Lung (tissue), 12 donors: Measurements from ENCODE around the gene SASS6. TPM values are rescaled to one million over a fixed set of nuclear protein-coding genes. Genes with fewer than 3 reads are reported as not detected.

Experiments
- ATAC-seq: fragments of 200-7000 bp; cut with Tn5 transposase; one replicate; pipeline ENCODE4 v1.9.1; 2020; ENCODE audit warnings: moderate number of reproducible peaks; ENCODE audit not compliant: insufficient read depth, low FRiP score
- DNase-seq, 3 donors: peaks; one replicate each; pipeline ENCODE4 v3.0.0-alpha.2; 2013 to 2017
- H3K27ac ChIP-seq, 2 donors: one replicate each; pipeline ENCODE4 v1.5.1; 2013; ENCODE audit warnings: mild to moderate bottlenecking in 2 of 2, moderate library complexity in 2 of 2, control low read depth in 1 of 2, inconsistent platforms in 1 of 2, low read depth in 1 of 2, low read length in 1 of 2
- H3K27me3 ChIP-seq, 3 donors: one replicate each; pipeline ENCODE4 v1.5.1; 2013; ENCODE audit warnings: low read length in 2 of 3; ENCODE audit not compliant: control insufficient read depth in 3 of 3, insufficient read depth in 3 of 3
- H3K36me3 ChIP-seq, 4 donors: one replicate each; pipeline ENCODE4 v1.5.1; 2013; ENCODE audit warnings: low read length in 4 of 4, mild to moderate bottlenecking in 1 of 4, moderate library complexity in 1 of 4; ENCODE audit not compliant: control insufficient read depth in 4 of 4, insufficient read depth in 4 of 4
- H3K4me1 ChIP-seq, 5 donors: one replicate each; pipeline ENCODE4 v1.5.1; 2013; ENCODE audit warnings: low read length in 5 of 5, mild to moderate bottlenecking in 2 of 5, moderate library complexity in 1 of 5; ENCODE audit not compliant: control insufficient read depth in 5 of 5, insufficient read depth in 5 of 5
- H3K4me3 ChIP-seq: one replicate; pipeline ENCODE4 v1.5.1; 2013; ENCODE audit warnings: mild to moderate bottlenecking, control low read depth, moderate library complexity
- H3K9ac ChIP-seq, 2 donors: one replicate each; pipeline ENCODE4 v1.5.1; 2013; ENCODE audit warnings: low read length in 2 of 2, control low read depth in 1 of 2; ENCODE audit not compliant: insufficient read depth in 1 of 2
- H3K9me3 ChIP-seq, 4 donors: one replicate each; pipeline ENCODE4 v1.5.1; 2013; ENCODE audit warnings: low read length in 3 of 4, mild to moderate bottlenecking in 1 of 4, moderate library complexity in 1 of 4; ENCODE audit not compliant: control insufficient read depth in 4 of 4, insufficient read depth in 3 of 4
- CTCF ChIP-seq: IDR thresholded peaks from 2 replicates; pipeline ENCODE4 v1.5.1; 2012; ENCODE audit warnings: mild to moderate bottlenecking; ENCODE audit errors: control extremely low read depth, extremely low read depth
- WGBS, 2 donors: extraction: QIAGEN DNeasy Blood & Tissue Kit; methylation state at CpG; one replicate each; pipeline ENCODE4 v1.1.7; 2013; 5-methylcytosine and 5-hydroxymethylcytosine counted together
- polyA plus RNA-seq, 2 donors: library from polyadenylated mRNA; stranded (reverse); fragments of 200-250 nt; gene quantifications; one replicate each; pipeline ENCODE4 v1.2.1, GENCODE V29; 2013
- total RNA-seq, 2 donors: library from RNA; depleted of rRNA in 1 of 2; stranded (reverse); fragments of >200 nt in 1 of 2; gene quantifications; one replicate each; pipeline ENCODE4 v1.2.1, GENCODE V29; 2014 to 2021
- donor health status: control.
- donor health status: control.
- donor health status: Bipolar disorder and iron deficiency.
- donor health status: healthy.
- donor health status: DM: yes; HTN: yes; CAD: no.

SASS6 gene
- total and polyA plus RNA-seq, 4 donors: 1.3 to 4.6 (median 1.9) TPM

- no peak for TF ChIP-seq CTCF
- Histone ChIP-seq H3K9me3 (no peaks in the 10 kb centered on the region), H3K27ac (no peak overlapping the region), H3K27me3 (no peaks in the 10 kb centered on the region), H3K4me3 (no peak overlapping the region), H3K36me3 (peaks cover 22 to 46% (median 30%) of the 10 kb centered on the region in 4 donors), H3K4me1 (peaks cover 0 to 1% (median 0%) of the 10 kb centered on the region in 5 donors), H3K9ac (no peak overlapping the region)
- 97 to 98% methylated on average over 3 of the region's 3 CpGs for WGBS, 2 donors
- no peak for ATAC-seq
- no peak for DNase-seq
Observed at GRCh38 chr1:100073531-100073930, 59.2 kb downstream of the SASS6 start.

- Histone ChIP-seq H3K36me3 (peaks cover 24 to 46% (median 37%) of the 10 kb centered on the region in 4 donors), H3K9ac (no peak overlapping the region), H3K27me3 (no peaks in the 10 kb centered on the region), H3K4me1 (peaks cover 0 to 1% (median 0%) of the 10 kb centered on the region in 5 donors), H3K4me3 (no peak overlapping the region), H3K9me3 (no peaks in the 10 kb centered on the region), H3K27ac (no peak overlapping the region)
- DNase-seq: no peak
- TF ChIP-seq CTCF: no peak
- WGBS, 2 donors: 96 to 98% methylated on average over 5 of the region's 5 CpGs
- ATAC-seq: no peak
Observed at GRCh38 chr1:100070201-100070939, 62.4 kb downstream of the SASS6 start.

GRCh38 chr1:100065969-100066227 is 66.8 kb downstream of the SASS6 start:
- TF ChIP-seq CTCF: no peak
- no peak overlapping the region for H3K4me3 ChIP-seq
- DNase-seq: no peak
- no peaks in the 10 kb centered on the region for H3K9me3 ChIP-seq
- H3K27ac ChIP-seq: no peak overlapping the region
- peaks cover 0 to 8% (median 0%) of the 10 kb centered on the region in 5 donors for H3K4me1 ChIP-seq
- H3K9ac ChIP-seq: no peak overlapping the region
- ATAC-seq: no peak
- 90 to 93% methylated on average over 2 of the region's 2 CpGs for WGBS, 2 donors
- no peaks in the 10 kb centered on the region for H3K27me3 ChIP-seq
- H3K36me3 ChIP-seq: peaks cover 20 to 45% (median 30%) of the 10 kb centered on the region in 4 donors
